Fibroblast of lung (primary cell): ENCODE results near the gene TMEM151B. TPM values are rescaled to one million over a fixed set of nuclear protein-coding genes. Genes with fewer than 3 reads are reported as not detected.

ENCODE experiments used
- DNase-seq, 2 donors: peaks; one replicate each; pipeline versions ENCODE4 v3.0.0 to v3.0.0-alpha.2; 2010; ENCODE audit warnings: low read depth in 2 of 2
- H2AFZ ChIP-seq: 2 replicates; pipeline ENCODE4 v1.5.1; 2012; ENCODE audit warnings: low read length, control low read depth, inconsistent platforms
- H3K27ac ChIP-seq: 2 replicates; pipeline ENCODE4 v1.5.1; 2011; ENCODE audit warnings: low read length, control low read depth; ENCODE audit not compliant: insufficient read depth
- H3K27me3 ChIP-seq: 2 replicates; pipeline ENCODE4 v1.5.1; 2011; ENCODE audit warnings: mild to moderate bottlenecking, low read length; ENCODE audit not compliant: control insufficient read depth, insufficient read depth
- H3K36me3 ChIP-seq: 2 replicates; pipeline ENCODE4 v1.5.1; 2011; ENCODE audit warnings: low read length; ENCODE audit not compliant: control insufficient read depth, insufficient read depth
- H3K4me1 ChIP-seq: 2 replicates; pipeline ENCODE4 v1.5.1; 2011; ENCODE audit warnings: low read length; ENCODE audit not compliant: control insufficient read depth, insufficient read depth; ENCODE audit errors: extremely low read depth
- H3K4me2 ChIP-seq: 2 replicates; pipeline ENCODE4 v1.5.1; 2011; ENCODE audit warnings: low read length, control low read depth; ENCODE audit not compliant: insufficient read depth; ENCODE audit errors: extremely low read depth
- H3K4me3 ChIP-seq, 4 experiments: fragments of 200-600 bp in 1 of 4; sonication (generic) in 1 of 4; replicated peaks in 1 of 4; 2 replicates each; pipeline ENCODE4 v1.5.1; 2011 to 2016; ENCODE audit warnings: low read length in 4 of 4, low read depth in 3 of 4, mild to moderate bottlenecking in 3 of 4, control low read depth in 2 of 4, inconsistent platforms in 1 of 4, mixed read lengths in 1 of 4; ENCODE audit not compliant: insufficient read depth in 1 of 4; ENCODE audit errors: control extremely low read depth in 1 of 4
- H3K79me2 ChIP-seq: 2 replicates; pipeline ENCODE4 v1.5.1; 2012; ENCODE audit warnings: mild to moderate bottlenecking, low read length, inconsistent platforms; ENCODE audit not compliant: control insufficient read depth, insufficient read depth
- H3K9ac ChIP-seq: 2 replicates; pipeline ENCODE4 v1.5.1; 2011; ENCODE audit warnings: mild to moderate bottlenecking, low read length, control low read depth; ENCODE audit not compliant: insufficient read depth
- H3K9me3 ChIP-seq: 2 replicates; pipeline ENCODE4 v1.5.1; 2012; ENCODE audit warnings: low read depth, low read length; ENCODE audit not compliant: control insufficient read depth, insufficient read depth
- H4K20me1 ChIP-seq: 2 replicates; pipeline ENCODE4 v1.5.1; 2011; ENCODE audit warnings: low read length; ENCODE audit not compliant: control insufficient read depth, insufficient read depth; ENCODE audit errors: extremely low read depth
- EZH2 ChIP-seq: IDR thresholded peaks from 2 replicates; pipeline ENCODE4 v1.5.1; 2012; ENCODE audit warnings: low read length, control low read depth, mild to moderate bottlenecking; ENCODE audit errors: missing control alignments
- polyA plus RNA-seq, 2 donors: library from polyadenylated mRNA; depleted of rRNA in 1 of 2; stranded (reverse) in 1 of 2; unstranded in 1 of 2; fragments of >200 nt; gene quantifications; 2 replicates each; pipeline ENCODE4 v1.2.1, GENCODE V29; 2011 to 2012; ENCODE audit warnings: missing spikeins in 1 of 2
- total RNA-seq: library from RNA; depleted of rRNA; stranded (reverse); fragments of >200 nt; gene quantifications from 2 replicates; pipeline ENCODE4 v1.2.1, GENCODE V29; 2014
- TF ChIP-seq, protein P1 (sequence below), 2 donors: IDR thresholded peaks in 1 of 2; conservative IDR thresholded peaks in 1 of 2; 1 replicate in 1 of 2; 2 replicates in 1 of 2; pipeline ENCODE4 v1.5.1; 2011 to 2012; ENCODE audit warnings: low read length in 2 of 2, control low read depth in 1 of 2, inconsistent platforms in 1 of 2, low read depth in 1 of 2, mild to moderate bottlenecking in 1 of 2

Gene TMEM151B
- total and polyA plus RNA-seq, 2 donors (not counting 1 experiment from before 2014, with no cell fraction given) = under 0.01 TPM; not detected in 1

DNA sequence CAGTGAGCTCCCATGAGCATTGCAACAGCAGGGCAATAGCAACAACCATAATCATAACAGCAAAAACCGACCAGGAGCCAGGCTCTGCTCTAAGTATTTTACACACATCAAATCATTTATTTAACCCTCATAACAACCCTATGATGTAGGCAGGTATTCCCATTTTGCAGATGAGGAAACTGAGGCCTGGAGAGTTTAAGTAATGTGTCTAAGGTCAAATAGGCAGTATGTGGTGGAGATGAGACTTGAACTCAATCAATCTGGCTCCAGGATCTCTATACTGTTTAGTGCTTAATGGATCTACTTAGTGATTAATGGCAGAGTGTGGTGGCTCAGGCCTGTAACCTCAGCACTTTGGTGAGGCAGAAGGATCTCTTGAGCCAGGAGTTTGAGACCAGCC, 3.4 kb downstream of the TMEM151B start:
- no peak overlapping the region for H3K9ac ChIP-seq
- no peak overlapping the region for H3K4me3 ChIP-seq
- H3K27me3 ChIP-seq = peaks cover 66% of the 10 kb centered on the region
- TF ChIP-seq EZH2 = no peak
- TF ChIP-seq, protein P1, sequence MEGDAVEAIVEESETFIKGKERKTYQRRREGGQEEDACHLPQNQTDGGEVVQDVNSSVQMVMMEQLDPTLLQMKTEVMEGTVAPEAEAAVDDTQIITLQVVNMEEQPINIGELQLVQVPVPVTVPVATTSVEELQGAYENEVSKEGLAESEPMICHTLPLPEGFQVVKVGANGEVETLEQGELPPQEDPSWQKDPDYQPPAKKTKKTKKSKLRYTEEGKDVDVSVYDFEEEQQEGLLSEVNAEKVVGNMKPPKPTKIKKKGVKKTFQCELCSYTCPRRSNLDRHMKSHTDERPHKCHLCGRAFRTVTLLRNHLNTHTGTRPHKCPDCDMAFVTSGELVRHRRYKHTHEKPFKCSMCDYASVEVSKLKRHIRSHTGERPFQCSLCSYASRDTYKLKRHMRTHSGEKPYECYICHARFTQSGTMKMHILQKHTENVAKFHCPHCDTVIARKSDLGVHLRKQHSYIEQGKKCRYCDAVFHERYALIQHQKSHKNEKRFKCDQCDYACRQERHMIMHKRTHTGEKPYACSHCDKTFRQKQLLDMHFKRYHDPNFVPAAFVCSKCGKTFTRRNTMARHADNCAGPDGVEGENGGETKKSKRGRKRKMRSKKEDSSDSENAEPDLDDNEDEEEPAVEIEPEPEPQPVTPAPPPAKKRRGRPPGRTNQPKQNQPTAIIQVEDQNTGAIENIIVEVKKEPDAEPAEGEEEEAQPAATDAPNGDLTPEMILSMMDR (conservative IDR thresholded peaks at IDR 0.05 in 1 of 2, IDR thresholded peaks at IDR 0.05 in 1 of 2; ENCODE audit: low read depth in 1 of 2, low read length in 2 of 2) = no peak
- peaks cover 2% of the 10 kb centered on the region for H4K20me1 ChIP-seq
- no peak overlapping the region for H3K27ac ChIP-seq
- H3K9me3 ChIP-seq = no peaks in the 10 kb centered on the region
- H3K4me2 ChIP-seq = no peak overlapping the region
- H3K36me3 ChIP-seq = no peaks in the 10 kb centered on the region
- no peaks in the 10 kb centered on the region for H3K79me2 ChIP-seq
- H2AFZ ChIP-seq = no peak overlapping the region
- DNase-seq = no peak
- no peaks in the 10 kb centered on the region for H3K4me1 ChIP-seq

DNA sequence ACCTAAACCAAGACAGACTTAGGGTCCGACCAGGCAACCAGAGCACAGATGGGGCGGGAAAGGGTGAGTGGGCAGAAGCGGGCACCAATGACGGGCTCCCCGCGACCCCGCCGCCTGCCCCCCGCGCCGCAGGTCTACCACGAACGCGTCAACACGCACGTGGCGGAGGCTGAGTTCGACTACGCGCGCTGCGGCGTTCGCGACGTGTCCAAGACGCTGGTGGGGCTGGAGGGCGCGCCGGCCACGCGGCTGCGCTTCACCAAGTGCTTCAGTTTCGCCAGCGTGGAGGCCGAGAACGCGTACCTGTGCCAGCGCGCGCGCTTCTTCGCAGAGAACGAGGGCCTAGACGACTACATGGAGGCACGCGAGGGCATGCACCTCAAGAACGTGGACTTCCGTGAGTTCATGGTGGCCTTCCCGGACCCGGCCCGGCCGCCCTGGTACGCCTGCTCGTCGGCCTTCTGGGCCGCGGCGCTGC, 5.1 kb downstream of the TMEM151B start:
- Histone ChIP-seq H4K20me1 (no peaks in the 10 kb centered on the region), H3K27ac (no peak overlapping the region), H3K4me1 (no peaks in the 10 kb centered on the region), H2AFZ (no peak overlapping the region), H3K9ac (no peak overlapping the region), H3K9me3 (no peaks in the 10 kb centered on the region), H3K4me3 (no peak overlapping the region), H3K79me2 (no peaks in the 10 kb centered on the region), H3K4me2 (no peak overlapping the region), H3K27me3 (peaks cover 51% of the 10 kb centered on the region), H3K36me3 (no peaks in the 10 kb centered on the region)
- no peak for TF ChIP-seq EZH2
- no peak for DNase-seq

DNA sequence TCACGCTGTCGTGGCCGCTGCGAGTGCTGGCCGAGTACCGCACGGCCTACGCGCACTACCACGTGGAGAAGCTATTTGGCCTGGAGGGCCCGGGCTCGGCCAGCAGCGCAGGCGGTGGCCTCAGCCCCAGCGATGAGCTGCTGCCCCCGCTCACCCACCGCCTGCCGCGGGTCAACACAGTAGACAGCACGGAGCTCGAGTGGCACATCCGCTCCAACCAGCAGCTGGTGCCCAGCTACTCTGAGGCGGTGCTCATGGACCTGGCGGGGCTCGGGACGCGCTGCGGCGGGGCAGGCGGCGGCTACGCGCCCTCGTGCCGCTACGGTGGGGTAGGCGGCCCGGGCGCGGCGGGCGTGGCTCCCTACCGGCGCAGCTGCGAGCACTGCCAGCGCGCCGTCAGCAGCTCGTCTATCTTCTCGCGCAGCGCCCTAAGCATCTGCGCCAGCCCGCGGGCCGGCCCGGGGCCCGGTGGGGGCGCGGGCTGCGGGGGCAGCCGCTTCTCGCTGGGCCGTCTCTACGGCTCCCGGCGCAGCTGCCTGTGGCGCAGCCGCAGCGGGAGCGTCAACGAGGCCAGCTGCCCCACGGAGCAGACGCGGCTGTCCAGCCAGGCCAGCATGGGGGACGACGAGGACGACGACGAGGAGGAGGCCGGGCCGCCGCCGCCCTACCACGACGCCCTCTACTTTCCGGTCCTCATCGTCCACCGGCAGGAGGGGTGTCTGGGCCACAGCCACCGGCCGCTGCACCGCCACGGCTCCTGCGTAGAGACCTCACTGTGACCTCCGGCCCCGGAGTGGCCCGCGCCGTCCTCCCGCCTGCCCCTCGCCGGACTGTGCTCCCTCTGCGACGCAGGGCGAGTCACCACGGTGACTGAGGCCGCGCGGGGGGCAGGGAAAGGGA, 5.7 kb downstream of the TMEM151B start:
- H4K20me1 ChIP-seq = no peaks in the 10 kb centered on the region
- H3K27me3 ChIP-seq = peaks cover 50% of the 10 kb centered on the region
- H3K79me2 ChIP-seq = no peaks in the 10 kb centered on the region
- no peaks in the 10 kb centered on the region for H3K36me3 ChIP-seq
- no peak overlapping the region for H2AFZ ChIP-seq
- H3K4me1 ChIP-seq = no peaks in the 10 kb centered on the region
- H3K9me3 ChIP-seq = no peaks in the 10 kb centered on the region
- no peak overlapping the region for H3K27ac ChIP-seq
- no peak overlapping the region for H3K9ac ChIP-seq
- no peak overlapping the region for H3K4me3 ChIP-seq
- no peak for DNase-seq
- no peak overlapping the region for H3K4me2 ChIP-seq
- TF ChIP-seq, protein P1 (conservative IDR thresholded peaks at IDR 0.05 in 1 of 2, IDR thresholded peaks at IDR 0.05 in 1 of 2; ENCODE audit: low read depth in 1 of 2, low read length in 2 of 2) = no peak
- TF ChIP-seq EZH2 = no peak
